Activated CD4-positive, alpha-beta T cell treated with anti-CD3 and anti-CD28 coated beads, Interleukin-2, amount 50 U/mL, for 24 hours (primary cell): ENCODE measurements around the gene RBM19.

ENCODE experiments used
- DNase-seq, 2 donors: peaks; one replicate each; pipeline ENCODE4 v3.0.0-alpha.2; 2020; ENCODE audit warnings: low read depth in 1 of 2, low spot score in 1 of 2

Gene RBM19

GRCh38 chr12:113959096-113959495 is 7.0 kb downstream of the RBM19 start:
- DNase-seq, result no peak

- no peak for DNase-seq
Observed at GRCh38 chr12:113958108-113958507, 8.0 kb downstream of the RBM19 start.

GRCh38 chr12:113957627-113958026 is 8.5 kb downstream of the RBM19 start:
- DNase-seq, result no peak

- DNase-seq, result no peak
Observed at GRCh38 chr12:113955109-113955970, 10.8 kb downstream of the RBM19 start.

GRCh38 chr12:113954547-113954946 is 11.6 kb downstream of the RBM19 start:
- DNase-seq, result no peak

GRCh38 chr12:113950873-113951272 is 15.3 kb downstream of the RBM19 start:
- DNase-seq, result no peak

- no peak for DNase-seq
Observed at GRCh38 chr12:113949321-113950305, 16.5 kb downstream of the RBM19 start.

GRCh38 chr12:113948151-113948914 is 17.8 kb downstream of the RBM19 start:
- DNase-seq, result no peak

GRCh38 chr12:113946175-113946574 is 19.9 kb downstream of the RBM19 start:
- DNase-seq, result no peak

GRCh38 chr12:113945174-113946173 is 20.7 kb downstream of the RBM19 start:
- DNase-seq, result no peak

- no peak for DNase-seq
Observed at GRCh38 chr12:113942209-113942608, 23.9 kb downstream of the RBM19 start.

- no peak for DNase-seq
Observed at GRCh38 chr12:113941208-113941486, 25.0 kb downstream of the RBM19 start.

GRCh38 chr12:113940357-113941207 is 25.5 kb downstream of the RBM19 start:
- DNase-seq, result no peak

- DNase-seq, result no peak
Observed at GRCh38 chr12:113939867-113940266, 26.3 kb downstream of the RBM19 start.

GRCh38 chr12:113938471-113938870 is 27.7 kb downstream of the RBM19 start:
- no peak for DNase-seq

- DNase-seq, result no peak
Observed at GRCh38 chr12:113936460-113936859, 29.7 kb downstream of the RBM19 start.

- no peak for DNase-seq
Observed at GRCh38 chr12:113935459-113935858, 30.7 kb downstream of the RBM19 start.

- no peak for DNase-seq
Observed at GRCh38 chr12:113934946-113935345, 31.2 kb downstream of the RBM19 start.
